BE2C (cell line): ENCODE data around the gene BAX.

Source experiments
- DNase-seq: peaks from one replicate; pipeline ENCODE4 v3.0.0-alpha.2; 2020
- H3K27me3 ChIP-seq: fragments of 250-450 bp; sonication (Bioruptor Pico); 2 replicates; pipeline ENCODE4 v1.5.1; 2020; ENCODE audit warnings: mild to moderate bottlenecking
- H3K36me3 ChIP-seq: fragments of 250-450 bp; sonication (Bioruptor Pico); 2 replicates; pipeline ENCODE4 v1.5.1; 2020; ENCODE audit warnings: mild to moderate bottlenecking
- H3K4me1 ChIP-seq: fragments of 250-450 bp; sonication (Bioruptor Pico); 2 replicates; pipeline ENCODE4 v1.5.1; 2020
- H3K4me3 ChIP-seq: 2 replicates; pipeline ENCODE4 v1.5.1; 2011; ENCODE audit warnings: low read depth, low read length
- H3K9me3 ChIP-seq: fragments of 250-450 bp; sonication (Bioruptor Pico); 2 replicates; pipeline ENCODE4 v1.5.1; 2020
- TF ChIP-seq, protein P1 (sequence below): IDR thresholded peaks from 2 replicates; pipeline ENCODE4 v1.5.1; 2012; ENCODE audit warnings: mild to moderate bottlenecking, low read depth, low read length

Gene BAX

DNA sequence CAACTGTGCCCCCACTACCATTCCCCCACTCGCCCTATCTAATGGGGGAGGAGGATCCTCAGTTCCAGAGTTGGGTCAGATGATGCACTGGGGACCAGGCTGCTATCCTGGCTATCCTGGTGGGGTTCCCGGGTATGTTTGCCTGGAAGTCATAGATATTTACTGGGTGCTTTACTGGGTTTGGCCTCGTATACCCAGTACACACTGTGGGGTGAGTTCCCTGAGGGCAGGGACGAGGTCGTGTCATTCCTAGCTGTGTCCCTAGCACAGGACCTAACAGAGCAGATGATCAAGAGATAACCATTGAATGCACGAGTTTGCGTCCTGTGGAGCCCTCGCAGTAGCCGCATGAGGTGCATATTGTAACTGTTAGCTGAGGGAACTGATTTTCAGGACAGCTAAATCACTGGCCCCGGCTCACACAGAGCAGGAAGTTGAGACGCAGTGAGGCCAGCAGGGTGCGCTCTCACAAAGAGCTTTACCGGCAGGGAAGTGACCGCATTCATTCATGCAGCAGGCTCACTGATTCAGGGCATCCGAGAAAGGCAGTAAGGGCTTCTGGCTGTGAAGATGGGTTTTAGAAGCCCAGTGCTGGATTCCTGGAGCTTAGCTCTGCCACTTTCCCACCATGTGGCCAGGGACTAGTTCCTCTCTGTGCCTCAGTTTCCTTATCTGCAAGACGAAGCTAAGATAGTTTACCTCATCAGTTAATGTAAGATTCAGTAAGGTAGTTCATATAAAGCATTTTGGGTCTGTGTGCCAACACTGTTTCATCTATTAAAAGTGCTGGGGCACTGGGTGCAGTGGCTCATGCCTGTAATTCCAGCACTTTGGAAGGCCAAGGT, 45.0 kb downstream of the BAX start:
- H3K27me3 ChIP-seq, result no peaks in the 10 kb centered on the region
- TF ChIP-seq, protein P1, sequence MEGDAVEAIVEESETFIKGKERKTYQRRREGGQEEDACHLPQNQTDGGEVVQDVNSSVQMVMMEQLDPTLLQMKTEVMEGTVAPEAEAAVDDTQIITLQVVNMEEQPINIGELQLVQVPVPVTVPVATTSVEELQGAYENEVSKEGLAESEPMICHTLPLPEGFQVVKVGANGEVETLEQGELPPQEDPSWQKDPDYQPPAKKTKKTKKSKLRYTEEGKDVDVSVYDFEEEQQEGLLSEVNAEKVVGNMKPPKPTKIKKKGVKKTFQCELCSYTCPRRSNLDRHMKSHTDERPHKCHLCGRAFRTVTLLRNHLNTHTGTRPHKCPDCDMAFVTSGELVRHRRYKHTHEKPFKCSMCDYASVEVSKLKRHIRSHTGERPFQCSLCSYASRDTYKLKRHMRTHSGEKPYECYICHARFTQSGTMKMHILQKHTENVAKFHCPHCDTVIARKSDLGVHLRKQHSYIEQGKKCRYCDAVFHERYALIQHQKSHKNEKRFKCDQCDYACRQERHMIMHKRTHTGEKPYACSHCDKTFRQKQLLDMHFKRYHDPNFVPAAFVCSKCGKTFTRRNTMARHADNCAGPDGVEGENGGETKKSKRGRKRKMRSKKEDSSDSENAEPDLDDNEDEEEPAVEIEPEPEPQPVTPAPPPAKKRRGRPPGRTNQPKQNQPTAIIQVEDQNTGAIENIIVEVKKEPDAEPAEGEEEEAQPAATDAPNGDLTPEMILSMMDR, result peak; percentile 78
- peak; percentile 75 for DNase-seq
- H3K4me1 ChIP-seq, result no peaks in the 10 kb centered on the region
- no peaks in the 10 kb centered on the region for H3K9me3 ChIP-seq
- no peak overlapping the region for H3K4me3 ChIP-seq
- H3K36me3 ChIP-seq, result peaks cover 41% of the 10 kb centered on the region

DNA sequence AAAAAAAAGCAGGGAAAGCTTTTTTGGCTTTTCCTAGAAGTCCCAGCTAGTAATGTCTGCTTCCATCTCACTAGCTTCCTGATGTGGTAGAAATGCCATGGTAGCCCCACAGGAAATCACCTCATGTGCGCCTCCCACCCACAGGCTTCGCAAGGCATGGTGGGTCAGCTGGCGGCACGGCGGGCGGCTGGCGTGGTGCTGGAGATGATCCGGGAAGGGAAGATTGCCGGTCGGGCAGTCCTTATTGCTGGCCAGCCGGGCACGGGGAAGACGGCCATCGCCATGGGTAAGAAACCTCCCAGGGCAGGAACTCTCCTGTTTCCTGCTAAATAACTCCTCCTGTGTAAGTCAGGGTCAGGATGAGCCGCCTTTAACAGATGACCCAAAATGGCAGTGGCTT, 49.5 kb downstream of the BAX start:
- Histone ChIP-seq H3K9me3 (no peaks in the 10 kb centered on the region), H3K27me3 (no peaks in the 10 kb centered on the region), H3K36me3 (peaks cover 68% of the 10 kb centered on the region), H3K4me1 (no peaks in the 10 kb centered on the region), H3K4me3 (no peak overlapping the region)
- TF ChIP-seq, protein P1, result no peak
- no peak for DNase-seq

DNA sequence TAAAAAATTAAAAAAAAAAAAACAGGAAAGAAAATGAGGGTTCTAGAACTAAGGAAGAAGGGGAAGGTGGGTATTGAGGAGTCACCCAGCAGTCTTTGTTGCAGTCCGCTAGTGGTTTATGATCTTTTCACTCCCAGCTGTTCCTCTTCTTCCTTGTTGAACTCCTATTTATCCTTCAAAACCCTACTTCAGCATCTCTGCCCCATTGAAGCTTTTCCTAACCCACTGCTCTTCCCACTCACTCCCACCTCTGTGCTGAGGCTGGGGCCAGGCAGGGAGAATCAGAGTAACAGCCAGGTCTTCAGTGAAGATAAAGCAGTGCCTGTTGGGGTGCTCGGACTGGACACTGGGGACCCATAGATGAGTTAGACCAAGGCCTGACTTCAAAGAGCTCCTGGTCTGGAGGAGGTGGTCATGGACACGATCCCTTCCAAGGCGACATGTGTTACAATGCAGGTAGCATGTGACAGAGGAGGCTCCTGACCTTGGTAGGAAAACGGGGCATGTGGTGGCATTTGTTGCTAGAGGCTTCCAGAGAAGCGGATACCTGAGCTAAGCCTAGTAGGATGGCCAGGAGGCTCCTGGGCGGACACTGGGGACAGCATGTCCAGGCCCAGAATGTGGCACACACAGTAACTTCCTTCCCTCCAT, 50.4 kb downstream of the BAX start:
- Histone ChIP-seq H3K9me3 (no peaks in the 10 kb centered on the region), H3K36me3 (peaks cover 68% of the 10 kb centered on the region), H3K4me3 (no peak overlapping the region), H3K27me3 (no peaks in the 10 kb centered on the region), H3K4me1 (no peaks in the 10 kb centered on the region)
- TF ChIP-seq, protein P1, result no peak
- DNase-seq, result no peak

DNA sequence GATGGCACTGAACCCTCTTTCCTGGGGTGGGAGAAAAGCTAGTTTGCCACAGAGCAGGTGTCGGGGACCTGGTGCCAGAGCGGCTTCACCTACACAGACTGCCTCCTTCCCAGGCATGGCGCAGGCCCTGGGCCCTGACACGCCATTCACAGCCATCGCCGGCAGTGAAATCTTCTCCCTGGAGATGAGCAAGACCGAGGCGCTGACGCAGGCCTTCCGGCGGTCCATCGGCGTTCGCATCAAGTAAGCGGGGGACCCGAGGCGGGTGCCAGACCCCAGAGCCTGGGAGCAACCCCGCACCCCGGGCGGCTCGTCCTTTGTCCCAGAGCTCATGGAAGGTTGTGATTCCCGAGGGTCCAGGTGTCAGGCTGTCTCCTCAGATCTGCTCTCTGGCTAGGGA, 52.2 kb downstream of the BAX start:
- H3K4me3 ChIP-seq, result no peak overlapping the region
- H3K27me3 ChIP-seq, result no peaks in the 10 kb centered on the region
- TF ChIP-seq, protein P1, result no peak
- no peak for DNase-seq
- no peaks in the 10 kb centered on the region for H3K9me3 ChIP-seq
- H3K36me3 ChIP-seq, result peaks cover 77% of the 10 kb centered on the region
- no peaks in the 10 kb centered on the region for H3K4me1 ChIP-seq

DNA sequence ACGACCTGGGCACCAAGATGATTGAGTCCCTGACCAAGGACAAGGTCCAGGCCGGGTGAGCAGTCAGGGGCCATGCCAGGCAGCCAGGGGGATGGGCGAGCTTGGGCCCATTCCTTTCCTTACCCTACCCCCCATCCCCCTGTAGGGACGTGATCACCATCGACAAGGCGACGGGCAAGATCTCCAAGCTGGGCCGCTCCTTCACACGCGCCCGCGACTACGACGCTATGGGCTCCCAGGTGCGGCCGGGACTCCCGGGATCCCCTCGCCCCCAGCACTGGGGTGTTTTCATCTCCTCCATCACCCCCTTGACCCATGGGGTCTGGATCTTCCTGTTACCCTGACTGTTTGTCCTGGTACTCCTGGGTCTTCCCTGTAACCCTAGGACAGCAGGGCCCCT, 55.2 kb downstream of the BAX start:
- H3K4me1 ChIP-seq, result no peaks in the 10 kb centered on the region
- TF ChIP-seq, protein P1, result no peak
- no peaks in the 10 kb centered on the region for H3K27me3 ChIP-seq
- H3K36me3 ChIP-seq, result peaks cover 68% of the 10 kb centered on the region
- DNase-seq, result no peak
- no peak overlapping the region for H3K4me3 ChIP-seq
- no peaks in the 10 kb centered on the region for H3K9me3 ChIP-seq

DNA sequence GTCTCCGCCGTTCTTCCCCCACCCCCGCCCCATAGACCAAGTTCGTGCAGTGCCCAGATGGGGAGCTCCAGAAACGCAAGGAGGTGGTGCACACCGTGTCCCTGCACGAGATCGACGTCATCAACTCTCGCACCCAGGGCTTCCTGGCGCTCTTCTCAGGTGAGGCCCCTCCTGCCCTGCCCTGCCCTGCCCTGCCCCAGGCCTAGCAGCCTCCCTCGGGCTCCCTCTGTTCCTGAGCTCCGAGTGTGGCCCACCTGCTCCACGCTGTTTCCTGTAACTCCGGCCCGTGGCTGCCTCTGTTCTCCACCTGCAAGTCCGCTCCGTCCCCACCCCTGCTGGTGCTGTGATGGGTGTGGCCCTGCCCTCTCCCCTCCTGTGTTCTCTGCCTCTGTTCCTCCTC, 55.8 kb downstream of the BAX start:
- Histone ChIP-seq H3K4me1 (no peaks in the 10 kb centered on the region), H3K36me3 (peaks cover 69% of the 10 kb centered on the region), H3K9me3 (no peaks in the 10 kb centered on the region), H3K27me3 (no peaks in the 10 kb centered on the region), H3K4me3 (no peak overlapping the region)
- TF ChIP-seq, protein P1, result no peak
- no peak for DNase-seq
